ENCODE measurements around the gene LETM1. TPM values are rescaled to one million over a fixed set of nuclear protein-coding genes. Genes with fewer than 3 reads are reported as not detected.
A peak's percentile ranks its signal among the peaks of the same experiment; 100 is the strongest.

The LETM1 gene
- total RNA-seq, 1 experiment from 2014 or later = 67.3 TPM

DNA sequence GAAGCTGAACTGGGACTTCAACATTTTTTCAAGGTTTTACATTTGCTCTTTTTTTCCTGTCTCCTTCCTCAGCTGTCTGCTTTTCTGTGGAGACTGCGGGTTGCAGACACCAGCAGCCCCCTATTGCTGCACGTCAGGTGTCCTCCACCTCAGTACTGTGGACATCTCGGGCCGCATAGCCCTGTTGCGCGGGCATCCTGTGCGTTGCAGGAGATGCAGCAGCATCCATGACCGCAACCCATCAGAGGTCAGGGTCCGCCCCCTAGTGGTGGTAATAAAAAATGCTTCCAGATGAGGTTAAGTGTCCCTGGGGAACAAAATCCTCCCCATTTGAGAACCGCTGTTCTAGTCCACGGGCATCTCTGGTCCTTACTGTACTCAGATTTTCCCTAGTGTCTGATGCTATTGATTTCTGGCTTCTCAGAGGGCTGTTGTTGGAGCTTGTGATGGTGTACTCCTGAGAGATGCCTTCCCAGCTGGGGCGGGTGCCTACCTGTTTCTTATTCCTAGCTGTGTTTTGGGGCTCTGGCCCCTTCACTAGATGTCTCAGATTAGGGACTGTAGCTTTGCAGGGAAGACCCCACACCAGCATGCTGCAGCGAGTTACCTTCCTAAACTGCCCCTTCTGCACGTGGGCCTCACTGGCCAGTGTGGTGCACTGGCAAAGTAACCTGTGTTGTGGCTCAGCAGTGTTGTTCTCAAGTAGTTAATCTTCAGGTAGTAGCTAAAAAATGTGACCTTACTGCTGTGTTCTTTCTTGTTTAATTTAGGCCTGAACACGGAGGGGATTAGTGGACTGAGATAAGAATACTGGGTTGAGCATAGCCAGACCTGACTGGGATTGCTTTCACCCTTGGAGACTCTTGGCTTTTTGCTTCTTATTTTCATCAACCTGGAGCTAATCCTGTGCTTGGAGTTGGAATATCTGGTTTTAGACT is 43.5 kb upstream of the LETM1 start (continued):
- TF ChIP-seq TCF7L2 (IDR thresholded peaks at IDR 0.05; ENCODE audit: borderline replicate concordance, extremely low read depth, insufficient read depth, insufficient read length) (no peak), SRF (IDR thresholded peaks at IDR 0.05; ENCODE audit: low read depth) (no peak), FOSL1 (IDR thresholded peaks at IDR 0.05; ENCODE audit: low read depth) (no peak), RAD21 (IDR thresholded peaks at IDR 0.05; ENCODE audit: low read depth) (peak; percentile 83)

DNA sequence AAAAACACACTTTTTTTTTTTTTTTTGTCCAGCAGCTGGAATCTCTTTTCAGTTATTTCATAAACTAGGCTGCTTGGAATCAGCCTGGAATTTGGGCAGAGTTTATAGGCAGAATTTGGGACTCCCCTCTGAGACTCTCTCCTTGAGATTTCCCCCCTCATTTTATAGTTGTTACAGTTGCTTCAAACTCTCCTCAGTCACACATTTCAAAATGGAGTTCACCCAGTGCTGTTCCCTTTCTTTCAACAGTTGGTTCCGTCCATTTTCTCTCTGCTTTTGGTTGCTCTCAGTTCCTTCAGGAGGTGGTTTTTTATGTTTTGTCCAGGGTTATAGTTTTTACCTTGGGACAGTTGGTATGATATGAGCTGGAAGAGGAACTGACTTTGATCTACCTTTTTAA is 42.7 kb upstream of the LETM1 start:
- ChIA-PET CTCF (interaction anchor here (1.1 to 1.4 kb wide), 4 partner anchors 9 to 322 kb away, joined by 3 read pairs; no protein-coding TSS in a partner anchor), POLR2A (no interaction called here), RAD21 (ENCODE audit: low non-redundant PET in 1 of 2, low total read pairs in 2 of 2, uncharacterized antibody in 2 of 2, unreplicated experiment in 2 of 2) (no interaction called here)
- TF ChIP-seq ELF1 (IDR thresholded peaks at IDR 0.05; ENCODE audit: borderline replicate concordance, low read depth) = no peak
- TF ChIP-seq, protein P1, sequence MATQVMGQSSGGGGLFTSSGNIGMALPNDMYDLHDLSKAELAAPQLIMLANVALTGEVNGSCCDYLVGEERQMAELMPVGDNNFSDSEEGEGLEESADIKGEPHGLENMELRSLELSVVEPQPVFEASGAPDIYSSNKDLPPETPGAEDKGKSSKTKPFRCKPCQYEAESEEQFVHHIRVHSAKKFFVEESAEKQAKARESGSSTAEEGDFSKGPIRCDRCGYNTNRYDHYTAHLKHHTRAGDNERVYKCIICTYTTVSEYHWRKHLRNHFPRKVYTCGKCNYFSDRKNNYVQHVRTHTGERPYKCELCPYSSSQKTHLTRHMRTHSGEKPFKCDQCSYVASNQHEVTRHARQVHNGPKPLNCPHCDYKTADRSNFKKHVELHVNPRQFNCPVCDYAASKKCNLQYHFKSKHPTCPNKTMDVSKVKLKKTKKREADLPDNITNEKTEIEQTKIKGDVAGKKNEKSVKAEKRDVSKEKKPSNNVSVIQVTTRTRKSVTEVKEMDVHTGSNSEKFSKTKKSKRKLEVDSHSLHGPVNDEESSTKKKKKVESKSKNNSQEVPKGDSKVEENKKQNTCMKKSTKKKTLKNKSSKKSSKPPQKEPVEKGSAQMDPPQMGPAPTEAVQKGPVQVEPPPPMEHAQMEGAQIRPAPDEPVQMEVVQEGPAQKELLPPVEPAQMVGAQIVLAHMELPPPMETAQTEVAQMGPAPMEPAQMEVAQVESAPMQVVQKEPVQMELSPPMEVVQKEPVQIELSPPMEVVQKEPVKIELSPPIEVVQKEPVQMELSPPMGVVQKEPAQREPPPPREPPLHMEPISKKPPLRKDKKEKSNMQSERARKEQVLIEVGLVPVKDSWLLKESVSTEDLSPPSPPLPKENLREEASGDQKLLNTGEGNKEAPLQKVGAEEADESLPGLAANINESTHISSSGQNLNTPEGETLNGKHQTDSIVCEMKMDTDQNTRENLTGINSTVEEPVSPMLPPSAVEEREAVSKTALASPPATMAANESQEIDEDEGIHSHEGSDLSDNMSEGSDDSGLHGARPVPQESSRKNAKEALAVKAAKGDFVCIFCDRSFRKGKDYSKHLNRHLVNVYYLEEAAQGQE (IDR thresholded peaks at IDR 0.05; ENCODE audit: low read depth) = no peak
- TF ChIP-seq EZH2 (IDR thresholded peaks at IDR 0.05) = no peak
- ATAC-seq (no peak; the same call in 1 of the 2 replicates), DNase-seq (ENCODE audit: low read depth, low spot score) (no peak)
- Histone ChIP-seq H3K27ac (ENCODE audit: low read depth, low read length) (no peak overlapping the region), H3K4me2 (ENCODE audit: low read length) (0 out of 2 replicates have a peak overlapping the region, but pooled peaks have one; percentile 11), H2AFZ (ENCODE audit: low read depth, low read length, poor library complexity, severe bottlenecking) (no peak overlapping the region), H3K36me3 (ENCODE audit: control insufficient read depth in 1 of 2, insufficient read depth in 2 of 2, low read length in 2 of 2) (peaks cover 5 to 40% of the 10 kb centered on the region in 2 experiments), H3K27me3 (ENCODE audit: insufficient read depth, low read length) (no peaks in the 10 kb centered on the region), H3K9me3 (ENCODE audit: control insufficient read depth in 1 of 2, insufficient read depth in 1 of 2, low read depth in 1 of 2, low read length in 2 of 2) (no peaks in the 10 kb centered on the region), H3K9ac (ENCODE audit: low read length) (no peak overlapping the region), H3K4me3 (replicated peaks in 1 of 2; ENCODE audit: low read depth in 1 of 2, low read length in 2 of 2) (no peak overlapping the region), H4K20me1 (ENCODE audit: insufficient read depth) (peaks cover 32% of the 10 kb centered on the region), H3K9me2 (ENCODE audit: insufficient read depth) (no peaks in the 10 kb centered on the region), H3K4me1 (ENCODE audit: control insufficient read depth in 1 of 2, insufficient read depth in 2 of 2, low read length in 2 of 2) (peaks cover 0 to 6% of the 10 kb centered on the region in 2 experiments; a peak in 2 of 4 replicates), H3K79me2 (ENCODE audit: insufficient read depth, low read length) (peaks cover 98% of the 10 kb centered on the region)
- intact Hi-C loops (cut with micrococcal nuclease) = loop anchor here (1.0 to 5.0 kb wide), 2 partner anchors 86 to 152 kb away; no protein-coding TSS in a partner anchor
- BruUV-seq (replicated peaks) = no TSS peak
